Activated CD4-positive, alpha-beta memory T cell treated with anti-CD3 and anti-CD28 coated beads, Interleukin-2, amount 10 ng/mL, durations not matched to agents 7 days and 5 days (primary cell): ENCODE results near the gene CACNA1D. TPM values are rescaled to one million over a fixed set of nuclear protein-coding genes. Genes with fewer than 3 reads are reported as not detected.

Source experiments
- CTCF ChIA-PET: fragments of 350-600 bp; sonication (Branson Sonifier 250); formaldehyde crosslinking; loops from one replicate; lab custom pipeline; 2021; ENCODE audit warnings: antibody characterized with exemption, inconsistent platforms; lab: Charles Lee
- POLR2A ChIA-PET: fragments of 350-600 bp; sonication (Branson Sonifier 250); formaldehyde crosslinking; loops from one replicate; lab custom pipeline; 2021; ENCODE audit warnings: antibody characterized with exemption; lab: Charles Lee
- DNase-seq: peaks from one replicate; pipeline ENCODE4 v3.0.0-alpha.2; 2020
- H3K27ac Mint-ChIP-seq: one replicate; pipeline ENCODE4 v1.8.0; 2021; ENCODE audit warnings: mild to moderate bottlenecking, mixed read lengths
- H3K27me3 Mint-ChIP-seq: one replicate; pipeline ENCODE4 v1.8.0; 2021; ENCODE audit warnings: mixed read lengths
- H3K36me3 Mint-ChIP-seq: one replicate; pipeline ENCODE4 v1.8.0; 2021; ENCODE audit warnings: low read depth, mixed read lengths
- H3K4me1 Mint-ChIP-seq: one replicate; pipeline ENCODE4 v1.8.0; 2021; ENCODE audit warnings: mixed read lengths
- H3K4me3 Mint-ChIP-seq: one replicate; pipeline ENCODE4 v1.8.0; 2021; ENCODE audit warnings: mild to moderate bottlenecking, mixed read lengths
- H3K9me3 Mint-ChIP-seq: one replicate; pipeline ENCODE4 v1.8.0; 2021; ENCODE audit warnings: mixed read lengths
- total RNA-seq, 2 experiments: library from RNA; stranded (reverse); gene quantifications; one replicate each; pipeline ENCODE4 v1.2.3, GENCODE V29; 2021

CACNA1D gene
- total RNA-seq, 2 experiments from 2014 or later, result 2.5 to 3.2 TPM

GRCh38 chr3:53485675-53486403 is 8.6 kb upstream of the CACNA1D start:
- H3K27me3 Mint-ChIP-seq, result peaks cover 19% of the 10 kb centered on the region
- H3K4me3 Mint-ChIP-seq, result no peak overlapping the region
- no peak overlapping the region for H3K27ac Mint-ChIP-seq
- ChIA-PET CTCF (no interaction called here), POLR2A (no interaction called here)
- H3K9me3 Mint-ChIP-seq, result no peaks in the 10 kb centered on the region
- DNase-seq, result no peak
- no peaks in the 10 kb centered on the region for H3K4me1 Mint-ChIP-seq
- H3K36me3 Mint-ChIP-seq, result no peaks in the 10 kb centered on the region

- Mint-ChIP-seq H3K36me3 (no peaks in the 10 kb centered on the region), H3K27ac (no peak overlapping the region), H3K27me3 (peaks cover 26% of the 10 kb centered on the region), H3K4me3 (no peak overlapping the region), H3K9me3 (no peaks in the 10 kb centered on the region), H3K4me1 (no peaks in the 10 kb centered on the region)
- CTCF ChIA-PET, result no interaction called here
- DNase-seq, result no peak
- POLR2A ChIA-PET, result no interaction called here
These were observed 7.3 kb upstream of the CACNA1D start for GRCh38 chr3:53486961-53487654.

GRCh38 chr3:53489386-53489785 is 5.0 kb upstream of the CACNA1D start:
- CTCF ChIA-PET, result no interaction called here
- Mint-ChIP-seq H3K4me1 (peaks cover 4% of the 10 kb centered on the region), H3K4me3 (no peak overlapping the region), H3K27me3 (peaks cover 38% of the 10 kb centered on the region), H3K27ac (no peak overlapping the region), H3K9me3 (no peaks in the 10 kb centered on the region), H3K36me3 (no peaks in the 10 kb centered on the region)
- no peak for DNase-seq
- POLR2A ChIA-PET, result no interaction called here

GRCh38 chr3:53489787-53490458 is 4.5 kb upstream of the CACNA1D start:
- H3K27ac Mint-ChIP-seq, result no peak overlapping the region
- ChIA-PET POLR2A (no interaction called here), CTCF (no interaction called here)
- H3K9me3 Mint-ChIP-seq, result no peaks in the 10 kb centered on the region
- H3K4me1 Mint-ChIP-seq, result peaks cover 4% of the 10 kb centered on the region
- peaks cover 35% of the 10 kb centered on the region for H3K27me3 Mint-ChIP-seq
- no peak overlapping the region for H3K4me3 Mint-ChIP-seq
- no peaks in the 10 kb centered on the region for H3K36me3 Mint-ChIP-seq
- DNase-seq, result no peak

- ChIA-PET POLR2A (no interaction called here), CTCF (no interaction called here)
- DNase-seq, result no peak
- no peaks in the 10 kb centered on the region for H3K9me3 Mint-ChIP-seq
- peaks cover 38% of the 10 kb centered on the region for H3K27me3 Mint-ChIP-seq
- H3K36me3 Mint-ChIP-seq, result no peaks in the 10 kb centered on the region
- peaks cover 6% of the 10 kb centered on the region for H3K4me1 Mint-ChIP-seq
- no peak overlapping the region for H3K4me3 Mint-ChIP-seq
- no peak overlapping the region for H3K27ac Mint-ChIP-seq
These were observed 3.9 kb upstream of the CACNA1D start for GRCh38 chr3:53490459-53490968.

- DNase-seq, result no peak
- no peaks in the 10 kb centered on the region for H3K36me3 Mint-ChIP-seq
- peaks cover 40% of the 10 kb centered on the region for H3K27me3 Mint-ChIP-seq
- no peaks in the 10 kb centered on the region for H3K9me3 Mint-ChIP-seq
- POLR2A ChIA-PET, result no interaction called here
- H3K27ac Mint-ChIP-seq, result no peak overlapping the region
- no peak overlapping the region for H3K4me3 Mint-ChIP-seq
- peaks cover 10% of the 10 kb centered on the region for H3K4me1 Mint-ChIP-seq
- CTCF ChIA-PET, result no interaction called here
These were observed 3.1 kb upstream of the CACNA1D start for GRCh38 chr3:53491276-53491675.

- CTCF ChIA-PET, result no interaction called here
- no peak for DNase-seq
- H3K27me3 Mint-ChIP-seq, result peaks cover 61% of the 10 kb centered on the region
These were observed 832 bp upstream of the CACNA1D start for GRCh38 chr3:53493595-53493962.

GRCh38 chr3:53495146-53495519 is 722 bp downstream of the CACNA1D start:
- no peaks in the 10 kb centered on the region for H3K36me3 Mint-ChIP-seq
- DNase-seq, result no peak
- POLR2A ChIA-PET, result no interaction called here
- peaks cover 64% of the 10 kb centered on the region for H3K27me3 Mint-ChIP-seq
- H3K4me3 Mint-ChIP-seq, result no peak overlapping the region
- CTCF ChIA-PET, result no interaction called here
- peaks cover 10% of the 10 kb centered on the region for H3K4me1 Mint-ChIP-seq
- H3K9me3 Mint-ChIP-seq, result no peaks in the 10 kb centered on the region
- no peak overlapping the region for H3K27ac Mint-ChIP-seq

More at GRCh38 chr3:53493595-53493962, 832 bp upstream of the CACNA1D start:
- H3K27ac Mint-ChIP-seq, result no peak overlapping the region
- H3K9me3 Mint-ChIP-seq, result no peaks in the 10 kb centered on the region
- H3K4me1 Mint-ChIP-seq, result peaks cover 10% of the 10 kb centered on the region
- no peak overlapping the region for H3K4me3 Mint-ChIP-seq
- POLR2A ChIA-PET, result no interaction called here
- H3K36me3 Mint-ChIP-seq, result no peaks in the 10 kb centered on the region

- Mint-ChIP-seq H3K4me3 (no peak overlapping the region), H3K27ac (no peak overlapping the region), H3K9me3 (no peaks in the 10 kb centered on the region), H3K4me1 (peaks cover 10% of the 10 kb centered on the region), H3K27me3 (peaks cover 58% of the 10 kb centered on the region), H3K36me3 (no peaks in the 10 kb centered on the region)
- ChIA-PET POLR2A (no interaction called here), CTCF (no interaction called here)
- DNase-seq, result no peak
These were observed 1.3 kb downstream of the CACNA1D start for GRCh38 chr3:53495520-53496391.

GRCh38 chr3:53496392-53496670 is 1.9 kb downstream of the CACNA1D start:
- ChIA-PET POLR2A (no interaction called here), CTCF (no interaction called here)
- H3K27ac Mint-ChIP-seq, result no peak overlapping the region
- H3K4me1 Mint-ChIP-seq, result peaks cover 10% of the 10 kb centered on the region
- no peaks in the 10 kb centered on the region for H3K9me3 Mint-ChIP-seq
- H3K27me3 Mint-ChIP-seq, result peaks cover 63% of the 10 kb centered on the region
- no peak for DNase-seq
- no peaks in the 10 kb centered on the region for H3K36me3 Mint-ChIP-seq
- H3K4me3 Mint-ChIP-seq, result no peak overlapping the region

GRCh38 chr3:53496984-53497383 is 2.6 kb downstream of the CACNA1D start:
- Mint-ChIP-seq H3K27me3 (peaks cover 59% of the 10 kb centered on the region), H3K4me3 (no peak overlapping the region), H3K9me3 (no peaks in the 10 kb centered on the region), H3K36me3 (no peaks in the 10 kb centered on the region), H3K27ac (no peak overlapping the region), H3K4me1 (peaks cover 10% of the 10 kb centered on the region)
- ChIA-PET CTCF (no interaction called here), POLR2A (no interaction called here)
- DNase-seq, result no peak

GRCh38 chr3:53498806-53499641 is 4.6 kb downstream of the CACNA1D start:
- POLR2A ChIA-PET, result no interaction called here
- Mint-ChIP-seq H3K4me1 (peaks cover 6% of the 10 kb centered on the region), H3K9me3 (no peaks in the 10 kb centered on the region), H3K27me3 (peaks cover 53% of the 10 kb centered on the region), H3K4me3 (no peak overlapping the region), H3K36me3 (no peaks in the 10 kb centered on the region), H3K27ac (no peak overlapping the region)
- CTCF ChIA-PET, result no interaction called here
- no peak for DNase-seq
